HEK293 (cell line): Measurements from ENCODE around the gene CTCFL.

Source experiments
- CTCF ChIA-PET: fragments of 350-600 bp; formaldehyde crosslinking; extraction: SDS; loops from one replicate; lab custom pipeline; 2021; ENCODE audit warnings: antibody characterized with exemption; lab: Yijun Ruan, JAX
- POLR2A ChIA-PET: fragments of 300-600 bp; formaldehyde crosslinking; extraction: SDS; loops from one replicate; lab custom pipeline; 2020; ENCODE audit warnings: antibody characterized with exemption, inconsistent platforms; lab: Yijun Ruan, JAX
- H3K27ac ChIP-seq: fragments of 200-500 bp; sonication (Bioruptor generic); 2 replicates; pipeline ENCODE4 v1.5.1; 2014; ENCODE audit warnings: low read depth, low read length, control low read depth, inconsistent platforms; ENCODE audit errors: extremely low read depth
- H3K36me3 ChIP-seq, 2 experiments: fragments of 200-500 bp in 1 of 2; sonication (Bioruptor generic) in 1 of 2; 1 replicate in 1 of 2; 2 replicates in 1 of 2; pipeline ENCODE4 v1.5.1; 2014 to 2017; ENCODE audit warnings: inconsistent platforms in 2 of 2, low read length in 2 of 2; ENCODE audit not compliant: control insufficient read depth in 2 of 2, insufficient read depth in 1 of 2
- H3K4me1 ChIP-seq: fragments of 200-500 bp; sonication (Bioruptor generic); 2 replicates; pipeline ENCODE4 v1.5.1; 2014; ENCODE audit warnings: mild to moderate bottlenecking, low read length, inconsistent platforms; ENCODE audit not compliant: control insufficient read depth, insufficient read depth
- H3K4me3 ChIP-seq: 2 replicates; pipeline ENCODE4 v1.5.1; 2011; ENCODE audit warnings: low read depth, mild to moderate bottlenecking, control low read depth, low read length, moderate library complexity
- H3K9me3 ChIP-seq: fragments of 200-500 bp; sonication (Bioruptor generic); 2 replicates; pipeline ENCODE4 v1.5.1; 2014; ENCODE audit warnings: low read depth, low read length, inconsistent platforms; ENCODE audit not compliant: control insufficient read depth, insufficient read depth
- GLIS1 ChIP-seq: fragments of 450-650 bp; formaldehyde crosslinking; IDR thresholded peaks from 2 replicates; pipeline ENCODE4 v1.5.1; 2016; ENCODE audit warnings: missing biosample characterization, missing genetic modification characterization
- GLIS2 ChIP-seq: fragments of 450-650 bp; formaldehyde crosslinking; IDR thresholded peaks from 2 replicates; pipeline ENCODE4 v1.5.1; 2016; ENCODE audit warnings: missing biosample characterization, missing genetic modification characterization
- SP3 ChIP-seq: fragments of 450-650 bp; formaldehyde crosslinking; IDR thresholded peaks from 2 replicates; pipeline ENCODE4 v1.5.1; 2016; ENCODE audit warnings: missing biosample characterization, missing genetic modification characterization
- ZEB2 ChIP-seq: fragments of 450-650 bp; formaldehyde crosslinking; IDR thresholded peaks from 2 replicates; pipeline ENCODE4 v1.5.1; 2016; ENCODE audit warnings: missing biosample characterization, missing genetic modification characterization
- ZFHX2 ChIP-seq: fragments of 450-650 bp; formaldehyde crosslinking; conservative IDR thresholded peaks from 2 replicates; pipeline ENCODE4 v1.5.1; 2016; ENCODE audit warnings: missing biosample characterization, missing genetic modification characterization
- ZNF19 ChIP-seq: fragments of 450-650 bp; formaldehyde crosslinking; IDR thresholded peaks from 2 replicates; pipeline ENCODE4; 2016; ENCODE audit warnings: missing biosample characterization, missing genetic modification characterization, low read depth
- ZNF221 ChIP-seq: fragments of 450-650 bp; formaldehyde crosslinking; IDR thresholded peaks from 2 replicates; pipeline ENCODE4 v1.5.1; 2017; ENCODE audit warnings: missing biosample characterization, missing genetic modification characterization, borderline replicate concordance
- ZNF24 ChIP-seq: fragments of 450-650 bp; formaldehyde crosslinking; IDR thresholded peaks from 2 replicates; pipeline ENCODE4 v1.5.1; 2016; ENCODE audit warnings: missing biosample characterization, missing genetic modification characterization
- ZNF266 ChIP-seq: fragments of 450-650 bp; formaldehyde crosslinking; IDR thresholded peaks from 2 replicates; pipeline ENCODE4 v1.5.1; 2016; ENCODE audit warnings: missing biosample characterization, missing genetic modification characterization, low read depth
- ZNF292 ChIP-seq: fragments of 450-650 bp; formaldehyde crosslinking; IDR thresholded peaks from 2 replicates; pipeline ENCODE4 v1.5.1; 2016; ENCODE audit warnings: low read depth, missing biosample characterization, missing genetic modification characterization, borderline replicate concordance
- ZNF341 ChIP-seq: fragments of 450-650 bp; formaldehyde crosslinking; IDR thresholded peaks from 2 replicates; pipeline ENCODE4; 2016; ENCODE audit warnings: low read depth, missing biosample characterization, missing genetic modification characterization
- ZNF501 ChIP-seq: fragments of 450-650 bp; formaldehyde crosslinking; IDR thresholded peaks from 2 replicates; pipeline ENCODE4 v1.5.1; 2016; ENCODE audit warnings: missing biosample characterization, missing genetic modification characterization
- ZNF514 ChIP-seq: fragments of 450-650 bp; formaldehyde crosslinking; IDR thresholded peaks from 2 replicates; pipeline ENCODE4 v1.5.1; 2016; ENCODE audit warnings: missing biosample characterization, missing genetic modification characterization
- ZNF610 ChIP-seq: fragments of 450-650 bp; formaldehyde crosslinking; IDR thresholded peaks from 2 replicates; pipeline ENCODE4 v1.5.1; 2016; ENCODE audit warnings: missing biosample characterization, missing genetic modification characterization, borderline replicate concordance
- ZNF654 ChIP-seq: fragments of 450-650 bp; formaldehyde crosslinking; IDR thresholded peaks from 2 replicates; pipeline ENCODE4 v1.5.1; 2016; ENCODE audit warnings: low read depth, missing biosample characterization, missing genetic modification characterization
- ZNF76 ChIP-seq: fragments of 450-650 bp; formaldehyde crosslinking; IDR thresholded peaks from 2 replicates; pipeline ENCODE4; 2016; ENCODE audit warnings: low read depth, missing biosample characterization, missing genetic modification characterization, borderline replicate concordance
- TF ChIP-seq, protein P1 (sequence below): fragments of 450-650 bp; formaldehyde crosslinking; IDR thresholded peaks from 2 replicates; pipeline ENCODE4 v1.5.1; 2016; ENCODE audit warnings: missing biosample characterization, missing genetic modification characterization
- TF ChIP-seq, protein P2 (sequence below): fragments of 450-650 bp; formaldehyde crosslinking; IDR thresholded peaks from 2 replicates; pipeline ENCODE4 v1.5.1; 2016; ENCODE audit warnings: missing biosample characterization, missing genetic modification characterization, low read depth
- TF ChIP-seq, protein P3 (sequence below): fragments of 450-650 bp; formaldehyde crosslinking; IDR thresholded peaks from 2 replicates; pipeline ENCODE4 v1.5.1; 2016; ENCODE audit warnings: missing biosample characterization, missing genetic modification characterization
- TF ChIP-seq, protein P4 (sequence below): fragments of 450-650 bp; formaldehyde crosslinking; IDR thresholded peaks from 2 replicates; pipeline ENCODE4 v1.5.1; 2016; ENCODE audit warnings: missing biosample characterization, missing genetic modification characterization

Gene CTCFL

DNA sequence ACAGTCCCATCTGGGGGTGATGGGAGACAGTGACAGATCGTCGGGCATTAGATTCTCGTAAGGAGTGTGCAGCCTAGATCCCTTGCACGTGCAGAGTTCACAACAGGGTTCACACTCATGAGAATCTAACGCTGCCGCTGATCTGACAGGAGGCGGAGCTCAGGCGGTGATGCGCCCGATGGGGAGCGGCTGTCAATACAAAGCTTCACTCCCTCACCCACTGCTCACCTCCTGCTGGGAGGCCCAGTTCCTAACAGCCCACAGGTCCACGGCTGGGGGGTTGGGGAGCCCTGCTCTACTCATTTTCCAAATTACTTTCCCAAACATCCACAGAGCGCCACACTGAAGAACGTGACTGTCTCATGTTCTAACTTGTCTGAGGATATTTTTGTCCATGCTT is 25.3 kb downstream of the CTCFL start (continued):
- TF ChIP-seq, protein P1, sequence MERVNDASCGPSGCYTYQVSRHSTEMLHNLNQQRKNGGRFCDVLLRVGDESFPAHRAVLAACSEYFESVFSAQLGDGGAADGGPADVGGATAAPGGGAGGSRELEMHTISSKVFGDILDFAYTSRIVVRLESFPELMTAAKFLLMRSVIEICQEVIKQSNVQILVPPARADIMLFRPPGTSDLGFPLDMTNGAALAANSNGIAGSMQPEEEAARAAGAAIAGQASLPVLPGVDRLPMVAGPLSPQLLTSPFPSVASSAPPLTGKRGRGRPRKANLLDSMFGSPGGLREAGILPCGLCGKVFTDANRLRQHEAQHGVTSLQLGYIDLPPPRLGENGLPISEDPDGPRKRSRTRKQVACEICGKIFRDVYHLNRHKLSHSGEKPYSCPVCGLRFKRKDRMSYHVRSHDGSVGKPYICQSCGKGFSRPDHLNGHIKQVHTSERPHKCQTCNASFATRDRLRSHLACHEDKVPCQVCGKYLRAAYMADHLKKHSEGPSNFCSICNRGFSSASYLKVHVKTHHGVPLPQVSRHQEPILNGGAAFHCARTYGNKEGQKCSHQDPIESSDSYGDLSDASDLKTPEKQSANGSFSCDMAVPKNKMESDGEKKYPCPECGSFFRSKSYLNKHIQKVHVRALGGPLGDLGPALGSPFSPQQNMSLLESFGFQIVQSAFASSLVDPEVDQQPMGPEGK (tag by site-specific recombination) = peak; percentile 57
- no peak for TF ChIP-seq ZNF501 (tag by site-specific recombination)
- TF ChIP-seq ZNF292 (tag by site-specific recombination) = no peak
- peak; percentile 81 for TF ChIP-seq GLIS1 (tag by site-specific recombination)
- no peak for TF ChIP-seq ZNF19 (tag by site-specific recombination)
- TF ChIP-seq ZNF24 = no peak
- 0 out of 2 replicates have a peak, but pooled peaks have one; percentile 12 for TF ChIP-seq ZNF341 (tag by site-specific recombination)
- TF ChIP-seq, protein P2, sequence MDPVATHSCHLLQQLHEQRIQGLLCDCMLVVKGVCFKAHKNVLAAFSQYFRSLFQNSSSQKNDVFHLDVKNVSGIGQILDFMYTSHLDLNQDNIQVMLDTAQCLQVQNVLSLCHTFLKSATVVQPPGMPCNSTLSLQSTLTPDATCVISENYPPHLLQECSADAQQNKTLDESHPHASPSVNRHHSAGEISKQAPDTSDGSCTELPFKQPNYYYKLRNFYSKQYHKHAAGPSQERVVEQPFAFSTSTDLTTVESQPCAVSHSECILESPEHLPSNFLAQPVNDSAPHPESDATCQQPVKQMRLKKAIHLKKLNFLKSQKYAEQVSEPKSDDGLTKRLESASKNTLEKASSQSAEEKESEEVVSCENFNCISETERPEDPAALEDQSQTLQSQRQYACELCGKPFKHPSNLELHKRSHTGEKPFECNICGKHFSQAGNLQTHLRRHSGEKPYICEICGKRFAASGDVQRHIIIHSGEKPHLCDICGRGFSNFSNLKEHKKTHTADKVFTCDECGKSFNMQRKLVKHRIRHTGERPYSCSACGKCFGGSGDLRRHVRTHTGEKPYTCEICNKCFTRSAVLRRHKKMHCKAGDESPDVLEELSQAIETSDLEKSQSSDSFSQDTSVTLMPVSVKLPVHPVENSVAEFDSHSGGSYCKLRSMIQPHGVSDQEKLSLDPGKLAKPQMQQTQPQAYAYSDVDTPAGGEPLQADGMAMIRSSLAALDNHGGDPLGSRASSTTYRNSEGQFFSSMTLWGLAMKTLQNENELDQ = no peak
- TF ChIP-seq ZFHX2 (tag by site-specific recombination) = peak; percentile 48
- no peak for TF ChIP-seq ZNF514 (tag by site-specific recombination)
- TF ChIP-seq ZEB2 (tag by site-specific recombination) = no peak
- peak; percentile 99 for TF ChIP-seq ZNF610 (tag by site-specific recombination)
- TF ChIP-seq ZNF266 (tag by site-specific recombination) = no peak
- TF ChIP-seq ZNF221 (tag by site-specific recombination) = no peak
- TF ChIP-seq, protein P3, sequence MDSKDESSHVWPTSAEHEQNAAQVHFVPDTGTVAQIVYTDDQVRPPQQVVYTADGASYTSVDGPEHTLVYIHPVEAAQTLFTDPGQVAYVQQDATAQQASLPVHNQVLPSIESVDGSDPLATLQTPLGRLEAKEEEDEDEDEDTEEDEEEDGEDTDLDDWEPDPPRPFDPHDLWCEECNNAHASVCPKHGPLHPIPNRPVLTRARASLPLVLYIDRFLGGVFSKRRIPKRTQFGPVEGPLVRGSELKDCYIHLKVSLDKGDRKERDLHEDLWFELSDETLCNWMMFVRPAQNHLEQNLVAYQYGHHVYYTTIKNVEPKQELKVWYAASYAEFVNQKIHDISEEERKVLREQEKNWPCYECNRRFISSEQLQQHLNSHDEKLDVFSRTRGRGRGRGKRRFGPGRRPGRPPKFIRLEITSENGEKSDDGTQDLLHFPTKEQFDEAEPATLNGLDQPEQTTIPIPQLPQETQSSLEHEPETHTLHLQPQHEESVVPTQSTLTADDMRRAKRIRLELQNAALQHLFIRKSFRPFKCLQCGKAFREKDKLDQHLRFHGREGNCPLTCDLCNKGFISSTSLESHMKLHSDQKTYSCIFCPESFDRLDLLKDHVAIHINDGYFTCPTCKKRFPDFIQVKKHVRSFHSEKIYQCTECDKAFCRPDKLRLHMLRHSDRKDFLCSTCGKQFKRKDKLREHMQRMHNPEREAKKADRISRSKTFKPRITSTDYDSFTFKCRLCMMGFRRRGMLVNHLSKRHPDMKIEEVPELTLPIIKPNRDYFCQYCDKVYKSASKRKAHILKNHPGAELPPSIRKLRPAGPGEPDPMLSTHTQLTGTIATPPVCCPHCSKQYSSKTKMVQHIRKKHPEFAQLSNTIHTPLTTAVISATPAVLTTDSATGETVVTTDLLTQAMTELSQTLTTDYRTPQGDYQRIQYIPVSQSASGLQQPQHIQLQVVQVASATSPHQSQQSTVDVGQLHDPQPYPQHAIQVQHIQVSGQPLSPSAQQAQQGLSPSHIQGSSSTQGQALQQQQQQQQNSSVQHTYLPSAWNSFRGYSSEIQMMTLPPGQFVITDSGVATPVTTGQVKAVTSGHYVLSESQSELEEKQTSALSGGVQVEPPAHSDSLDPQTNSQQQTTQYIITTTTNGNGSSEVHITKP = no peak
- TF ChIP-seq ZNF76 (tag by site-specific recombination) = no peak

DNA sequence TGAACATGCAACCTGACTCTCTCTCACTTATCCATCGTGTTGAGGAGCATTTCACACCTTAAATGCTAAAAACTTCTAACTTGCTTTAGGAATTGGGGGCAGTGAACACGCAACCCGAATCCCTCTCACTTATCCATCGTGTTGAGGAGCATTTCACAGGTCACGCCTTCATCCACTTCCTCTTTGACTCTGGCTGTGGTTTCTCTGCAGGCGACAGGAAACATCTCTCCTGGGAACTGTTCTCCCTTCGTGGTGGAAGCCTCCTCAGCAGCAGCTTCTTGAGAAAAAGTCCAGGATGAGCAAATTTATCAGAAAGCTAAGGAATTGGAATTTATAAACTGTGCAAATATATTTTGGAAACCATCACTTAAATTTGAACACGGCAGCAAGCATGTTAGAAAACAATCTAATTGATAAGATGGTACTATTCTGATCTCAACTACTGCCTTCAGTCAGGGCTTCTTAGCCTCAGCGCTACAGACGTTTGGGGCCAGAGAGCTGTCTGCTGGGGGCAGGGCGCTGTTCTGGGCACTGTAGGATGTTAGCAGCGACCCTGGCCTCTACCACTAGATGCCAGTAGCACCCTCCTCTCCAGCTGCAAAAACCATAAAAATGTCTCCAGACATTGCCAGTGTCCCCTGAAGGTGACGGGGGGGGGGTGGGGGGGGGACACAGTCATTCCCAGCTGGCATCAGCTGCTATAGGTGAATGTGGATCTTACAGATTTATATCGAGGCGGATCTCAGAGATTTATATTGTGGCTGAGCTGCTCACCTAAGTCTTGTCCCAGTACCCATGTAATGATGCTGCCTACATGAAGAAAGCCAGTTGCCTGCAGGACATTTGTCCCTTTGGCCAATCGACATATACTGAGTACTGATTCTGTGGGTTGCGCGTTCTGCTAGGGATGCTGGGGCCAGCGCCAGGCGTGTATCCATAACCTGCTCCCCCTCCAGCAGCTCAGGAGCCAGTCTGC is 26.2 kb downstream of the CTCFL start:
- ChIA-PET POLR2A (no interaction called here), CTCF (interaction anchor here (0.5 to 3.4 kb wide), 25 partner anchors 8 to 712 kb away, joined by 3 to 26 read pairs (median 4); partner anchors contain the start of gene RBM38)
- no peak overlapping the region for H3K4me3 ChIP-seq
- TF ChIP-seq SP3 (tag by site-specific recombination) = no peak
- peak; percentile 46 for TF ChIP-seq ZNF654 (tag by site-specific recombination)
- TF ChIP-seq, protein P4, sequence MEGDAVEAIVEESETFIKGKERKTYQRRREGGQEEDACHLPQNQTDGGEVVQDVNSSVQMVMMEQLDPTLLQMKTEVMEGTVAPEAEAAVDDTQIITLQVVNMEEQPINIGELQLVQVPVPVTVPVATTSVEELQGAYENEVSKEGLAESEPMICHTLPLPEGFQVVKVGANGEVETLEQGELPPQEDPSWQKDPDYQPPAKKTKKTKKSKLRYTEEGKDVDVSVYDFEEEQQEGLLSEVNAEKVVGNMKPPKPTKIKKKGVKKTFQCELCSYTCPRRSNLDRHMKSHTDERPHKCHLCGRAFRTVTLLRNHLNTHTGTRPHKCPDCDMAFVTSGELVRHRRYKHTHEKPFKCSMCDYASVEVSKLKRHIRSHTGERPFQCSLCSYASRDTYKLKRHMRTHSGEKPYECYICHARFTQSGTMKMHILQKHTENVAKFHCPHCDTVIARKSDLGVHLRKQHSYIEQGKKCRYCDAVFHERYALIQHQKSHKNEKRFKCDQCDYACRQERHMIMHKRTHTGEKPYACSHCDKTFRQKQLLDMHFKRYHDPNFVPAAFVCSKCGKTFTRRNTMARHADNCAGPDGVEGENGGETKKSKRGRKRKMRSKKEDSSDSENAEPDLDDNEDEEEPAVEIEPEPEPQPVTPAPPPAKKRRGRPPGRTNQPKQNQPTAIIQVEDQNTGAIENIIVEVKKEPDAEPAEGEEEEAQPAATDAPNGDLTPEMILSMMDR (tag by site-specific recombination) = peak; percentile 65
- 0 out of 2 replicates have a peak, but pooled peaks have one; percentile 23 for TF ChIP-seq GLIS2 (tag by site-specific recombination)
- H3K27ac ChIP-seq = no peak overlapping the region
- H3K36me3 ChIP-seq = no peaks in the 10 kb centered on the region
- H3K9me3 ChIP-seq = no peaks in the 10 kb centered on the region
- peaks cover 3% of the 10 kb centered on the region; the same call in 1 of the 2 replicates for H3K4me1 ChIP-seq
